Esophagus muscularis mucosa (tissue), 4 donors: Measurements from ENCODE around the gene KLHDC4.

Source experiments
- EP300 ChIP-seq: sonication (generic); formaldehyde crosslinking; IDR thresholded peaks from one replicate; pipeline ENCODE4 v1.6.1; 2017; ENCODE audit warnings: antibody characterized with exemption
- POLR2A ChIP-seq: fragments of 450-650 bp; IDR thresholded peaks from one replicate; pipeline ENCODE4 v1.6.1; 2017; ENCODE audit warnings: antibody characterized with exemption, moderate library complexity, mild to moderate bottlenecking, low read depth
- POLR2AphosphoS5 ChIP-seq, 2 donors: sonication (generic); formaldehyde crosslinking; IDR thresholded peaks; one replicate each; pipeline ENCODE4 v1.6.1; 2017; ENCODE audit warnings: antibody characterized with exemption in 2 of 2
- TF ChIP-seq, protein P1 (sequence below), 3 experiments: fragments of 200-600 bp in 2 of 3; fragments of 450-650 bp in 1 of 3; sonication (generic) in 2 of 3; IDR thresholded peaks; one replicate each; pipeline ENCODE4 v1.5.1; 2017 to 2019; ENCODE audit warnings: antibody characterized with exemption in 3 of 3, mild to moderate bottlenecking in 2 of 3, moderate library complexity in 1 of 3

- TF ChIP-seq, protein P1, sequence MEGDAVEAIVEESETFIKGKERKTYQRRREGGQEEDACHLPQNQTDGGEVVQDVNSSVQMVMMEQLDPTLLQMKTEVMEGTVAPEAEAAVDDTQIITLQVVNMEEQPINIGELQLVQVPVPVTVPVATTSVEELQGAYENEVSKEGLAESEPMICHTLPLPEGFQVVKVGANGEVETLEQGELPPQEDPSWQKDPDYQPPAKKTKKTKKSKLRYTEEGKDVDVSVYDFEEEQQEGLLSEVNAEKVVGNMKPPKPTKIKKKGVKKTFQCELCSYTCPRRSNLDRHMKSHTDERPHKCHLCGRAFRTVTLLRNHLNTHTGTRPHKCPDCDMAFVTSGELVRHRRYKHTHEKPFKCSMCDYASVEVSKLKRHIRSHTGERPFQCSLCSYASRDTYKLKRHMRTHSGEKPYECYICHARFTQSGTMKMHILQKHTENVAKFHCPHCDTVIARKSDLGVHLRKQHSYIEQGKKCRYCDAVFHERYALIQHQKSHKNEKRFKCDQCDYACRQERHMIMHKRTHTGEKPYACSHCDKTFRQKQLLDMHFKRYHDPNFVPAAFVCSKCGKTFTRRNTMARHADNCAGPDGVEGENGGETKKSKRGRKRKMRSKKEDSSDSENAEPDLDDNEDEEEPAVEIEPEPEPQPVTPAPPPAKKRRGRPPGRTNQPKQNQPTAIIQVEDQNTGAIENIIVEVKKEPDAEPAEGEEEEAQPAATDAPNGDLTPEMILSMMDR (IDR thresholded peaks at IDR 0.05): no peak
- TF ChIP-seq POLR2AphosphoS5 (IDR thresholded peaks at IDR 0.05): no peak
- TF ChIP-seq POLR2A: no peak
- no peak for TF ChIP-seq EP300
Measured at GRCh38 chr16:87681981-87682570, 83.7 kb downstream of the KLHDC4 start.
